NCI-H2029 treated with DMSO at 0.1 percent for 48 hours (cell line): ENCODE results near the gene FHL1.
"Not testable (repeated sequence)": the region's sequence is repeated elsewhere in the genome, so short reads cannot be mapped to it uniquely, and the experiment has no call there.

Source experiments
- DNase-seq: peaks from one replicate; lab custom pipeline; 2025; lab: John Stamatoyannopoulos, UW

The FHL1 gene

GRCh38 chrX:136147976-136148375 lies 643 bp downstream of the FHL1 start:
- no peak for DNase-seq

- DNase-seq: no peak
Measured at GRCh38 chrX:136148391-136148790, 1.1 kb downstream of the FHL1 start.

GRCh38 chrX:136154998-136155397 lies 7.7 kb downstream of the FHL1 start:
- no peak for DNase-seq

- DNase-seq: no peak
Measured at GRCh38 chrX:136156560-136157117, 9.3 kb downstream of the FHL1 start.

GRCh38 chrX:136157187-136157586 lies 9.9 kb downstream of the FHL1 start:
- DNase-seq: no peak

- no peak for DNase-seq
Measured at GRCh38 chrX:136158685-136159084, 11.4 kb downstream of the FHL1 start.

- no peak for DNase-seq
Measured at GRCh38 chrX:136159611-136160025, 12.3 kb downstream of the FHL1 start.

GRCh38 chrX:136162827-136163570 lies 15.7 kb downstream of the FHL1 start:
- DNase-seq: no peak

- DNase-seq: no peak
Measured at GRCh38 chrX:136163689-136164088, 16.4 kb downstream of the FHL1 start.

- DNase-seq: no peak
Measured at GRCh38 chrX:136165406-136165805, 18.1 kb downstream of the FHL1 start.

- DNase-seq: no peak
Measured at GRCh38 chrX:136166221-136166855, 19.0 kb downstream of the FHL1 start.

GRCh38 chrX:136167989-136168388 lies 20.7 kb downstream of the FHL1 start:
- not testable (repeated sequence) for DNase-seq

- DNase-seq: no peak
Measured at GRCh38 chrX:136168929-136169735, 21.8 kb downstream of the FHL1 start.

- no peak for DNase-seq
Measured at GRCh38 chrX:136170139-136170800, 22.9 kb downstream of the FHL1 start.

GRCh38 chrX:136171420-136171819 lies 24.1 kb downstream of the FHL1 start:
- DNase-seq: no peak

GRCh38 chrX:136176399-136176825 lies 29.1 kb downstream of the FHL1 start:
- DNase-seq: no peak

GRCh38 chrX:136179133-136179532 lies 31.8 kb downstream of the FHL1 start:
- no peak for DNase-seq

- DNase-seq: no peak
Measured at GRCh38 chrX:136182414-136182813, 35.1 kb downstream of the FHL1 start.

GRCh38 chrX:136183172-136183571 lies 35.8 kb downstream of the FHL1 start:
- no peak for DNase-seq

- no peak for DNase-seq
Measured at GRCh38 chrX:136183917-136184316, 36.6 kb downstream of the FHL1 start.

- no peak for DNase-seq
Measured at GRCh38 chrX:136185401-136186022, 38.2 kb downstream of the FHL1 start.

- DNase-seq: no peak
Measured at GRCh38 chrX:136186023-136186413, 38.7 kb downstream of the FHL1 start.
